A172 (cell line): ENCODE data around the gene ATAD5. TPM values are rescaled to one million over a fixed set of nuclear protein-coding genes. Genes with fewer than 3 reads are reported as not detected.
A peak's percentile ranks its signal among the peaks of the same experiment; 100 is the strongest.
"Not testable (repeated sequence)": the region's sequence is repeated elsewhere in the genome, so short reads cannot be mapped to it uniquely, and the experiment has no call there.

ENCODE experiments used
- DNase-seq: peaks from one replicate; pipeline ENCODE4 v3.0.0-alpha.2; 2015; ENCODE audit warnings: low spot score
- total RNA-seq: library from RNA; depleted of rRNA; stranded (reverse); fragments of >200 nt; shearing (Covaris generic); gene quantifications from 2 replicates; pipeline ENCODE4 v1.2.3, GENCODE V29; 2014

ATAD5 gene
- total RNA-seq, 1 experiment from 2014 or later, result 13.2 TPM

GRCh38 chr17:30824002-30824355, 7.8 kb upstream of the ATAD5 start:
- no peak for DNase-seq

DNA sequence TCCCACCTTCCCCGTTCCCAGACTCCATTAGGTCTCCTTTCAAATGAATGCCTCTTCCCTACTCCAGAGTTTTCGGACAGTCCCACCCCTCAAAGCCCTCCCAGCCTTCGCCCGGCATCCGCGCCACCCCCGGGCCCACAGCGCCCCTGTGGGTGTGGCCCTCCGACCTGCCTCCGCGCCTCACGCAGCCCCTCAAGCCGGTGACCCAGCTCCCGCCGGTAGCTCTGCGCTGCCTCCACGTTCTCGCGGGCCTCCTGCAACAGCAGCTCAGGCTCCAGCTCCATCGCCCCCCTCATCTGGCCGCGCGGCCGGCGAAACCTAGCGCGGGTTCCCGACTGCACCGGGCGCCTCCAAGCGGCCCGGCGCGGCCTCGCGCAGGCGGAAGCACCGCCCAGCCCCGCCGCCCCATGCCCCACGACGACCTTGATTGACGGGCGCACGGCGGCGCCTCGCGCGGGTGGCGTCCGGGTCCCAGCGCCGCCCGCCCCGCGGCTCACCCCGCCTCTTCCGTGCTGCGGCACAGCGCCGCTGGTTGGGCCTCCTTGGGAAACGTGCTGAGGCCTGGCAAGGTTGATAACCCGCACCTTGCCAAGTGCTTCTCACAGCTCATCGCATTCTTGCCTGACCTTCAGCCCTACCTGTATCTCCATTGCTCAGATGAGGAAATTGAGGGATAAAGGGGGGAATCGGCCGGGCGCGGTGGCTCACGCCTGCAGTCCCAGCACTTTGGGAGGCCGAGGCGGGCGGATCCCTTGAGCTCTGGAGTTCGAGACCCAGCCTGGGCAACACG, 7.2 kb upstream of the ATAD5 start, which contains the start of gene CRLF3:
Gene CRLF3 (minus strand): TSS at position 337 of the 790 bp plus-strand sequence. CDS start 41 bp downstream, at position 296.
- peak; percentile 68 for DNase-seq

DNA sequence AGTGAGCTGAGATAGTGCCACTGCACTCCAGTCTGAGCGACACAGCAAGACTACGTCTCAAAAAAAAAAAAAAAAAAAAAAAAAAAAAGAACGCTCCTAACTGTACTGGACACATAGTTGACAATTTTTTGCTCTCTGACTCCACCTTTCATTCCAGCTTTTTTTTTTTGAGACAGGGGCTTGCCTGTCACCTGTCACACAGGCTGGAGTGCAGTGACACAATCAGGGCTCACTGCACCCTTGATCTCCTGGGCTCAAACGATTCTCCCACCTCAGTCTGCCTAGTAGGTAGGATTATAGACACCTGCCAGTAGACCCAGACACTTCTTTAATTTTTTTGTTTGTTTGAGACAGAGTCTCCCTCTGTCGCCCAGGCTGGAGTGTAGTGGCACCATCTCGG, 4.7 kb upstream of the ATAD5 start:
- no peak for DNase-seq

- no peak for DNase-seq
Observed at GRCh38 chr17:30829022-30829421, 2.7 kb upstream of the ATAD5 start.

DNA sequence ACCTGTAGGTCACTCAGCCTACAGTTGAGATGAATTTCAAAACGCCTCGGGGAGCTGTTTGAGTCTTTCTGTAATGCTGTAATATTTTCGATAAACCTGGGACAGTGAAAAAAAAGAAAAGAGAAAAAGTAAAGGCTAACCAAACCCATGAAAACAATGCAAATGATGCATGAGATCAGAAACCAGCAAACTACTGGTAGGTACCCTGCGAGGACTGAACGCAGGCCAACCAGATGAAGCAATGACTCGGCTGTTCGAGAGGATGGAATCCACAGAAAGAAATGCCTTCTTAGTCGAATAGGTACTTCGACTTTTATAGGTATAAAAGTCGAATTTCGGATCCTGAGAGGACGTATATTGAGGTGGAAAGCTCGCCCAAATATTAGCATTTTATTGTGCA, 509 bp upstream of the ATAD5 start:
- DNase-seq, result no peak

DNA sequence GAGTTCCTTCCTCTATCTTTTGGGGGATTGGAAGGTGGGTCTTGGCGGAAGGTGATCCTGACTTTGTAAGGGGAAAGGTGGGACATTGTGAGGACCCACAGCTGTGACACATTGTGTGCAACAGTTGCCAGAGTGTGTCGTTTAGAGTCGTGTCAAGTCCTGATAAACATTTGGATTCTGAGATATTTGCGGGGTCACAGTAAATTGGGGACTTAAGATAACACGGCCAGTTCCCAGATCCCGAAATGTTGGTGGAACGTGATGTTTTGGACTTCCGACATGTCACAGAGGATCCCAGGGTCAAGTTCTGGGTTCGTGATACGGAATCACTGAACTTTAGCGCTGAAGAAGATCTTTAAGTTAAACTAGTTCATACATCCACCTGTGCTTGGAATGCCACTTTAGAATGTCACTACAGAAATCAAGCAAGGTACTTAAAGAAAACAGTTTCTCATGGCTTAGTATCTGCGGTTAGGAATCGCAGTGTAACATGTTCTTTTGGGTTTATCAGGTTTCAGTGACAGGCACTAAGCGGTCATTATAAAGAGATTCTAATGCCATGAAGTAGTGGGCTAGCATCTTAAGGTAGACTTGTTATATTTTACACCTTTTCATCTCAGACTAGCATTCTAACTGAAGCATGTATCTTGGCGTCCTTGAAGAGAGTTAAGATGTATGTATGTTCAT, 815 bp downstream of the ATAD5 start:
- DNase-seq, result no peak

DNA sequence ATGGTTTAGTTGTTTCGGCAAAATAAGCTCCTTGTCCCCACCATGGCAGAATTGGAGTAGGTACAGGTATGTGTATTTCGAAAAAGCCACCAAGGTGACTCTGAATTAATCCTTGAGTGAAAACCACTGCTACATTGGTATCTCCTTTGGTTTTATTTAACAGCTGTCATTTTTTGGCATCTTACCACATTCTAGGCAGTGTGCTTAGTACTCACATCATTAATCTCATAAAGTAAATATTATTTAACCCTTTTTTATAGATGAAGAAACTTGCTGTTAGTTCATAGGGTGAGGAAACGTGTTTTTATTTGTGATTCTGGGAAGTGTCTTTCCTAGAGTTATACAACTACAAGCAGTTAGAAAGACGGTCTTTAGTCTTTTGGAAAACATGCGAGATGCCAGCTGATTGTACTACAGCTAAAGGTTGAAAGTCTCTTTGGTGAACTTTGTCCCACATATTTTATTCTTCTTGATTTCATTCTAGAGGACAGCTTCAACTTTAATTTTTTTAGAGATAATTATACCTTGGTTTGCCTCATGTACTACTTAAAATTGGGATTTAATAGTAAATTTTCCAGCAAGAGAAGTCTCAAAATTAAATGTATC, 6.5 kb downstream of the ATAD5 start:
- no peak for DNase-seq

GRCh38 chr17:30840771-30841170, 9.0 kb downstream of the ATAD5 start:
- no peak for DNase-seq

GRCh38 chr17:30848021-30848420, 16.3 kb downstream of the ATAD5 start:
- DNase-seq, result no peak

DNA sequence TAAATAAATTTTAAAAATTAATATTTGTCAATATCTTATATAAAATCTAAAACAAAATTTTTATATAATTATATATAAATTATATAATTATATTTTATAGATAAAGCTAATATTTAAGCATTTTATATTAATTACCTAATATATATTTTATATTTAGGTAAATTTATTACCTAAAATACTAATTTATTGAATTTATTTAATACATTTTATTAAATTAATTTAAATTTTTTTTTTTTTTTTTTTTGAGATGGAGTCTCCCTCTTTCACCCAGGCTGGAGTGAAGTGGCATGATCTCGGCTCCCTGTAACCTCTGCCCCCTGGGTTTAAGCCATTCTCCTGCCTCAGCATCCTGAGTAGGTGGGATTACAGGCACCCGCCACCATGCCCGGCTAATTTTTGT, 22.4 kb downstream of the ATAD5 start:
- DNase-seq, result no peak

- peak; percentile 27 for DNase-seq
Observed at GRCh38 chr17:30858556-30859250, 26.9 kb downstream of the ATAD5 start.

DNA sequence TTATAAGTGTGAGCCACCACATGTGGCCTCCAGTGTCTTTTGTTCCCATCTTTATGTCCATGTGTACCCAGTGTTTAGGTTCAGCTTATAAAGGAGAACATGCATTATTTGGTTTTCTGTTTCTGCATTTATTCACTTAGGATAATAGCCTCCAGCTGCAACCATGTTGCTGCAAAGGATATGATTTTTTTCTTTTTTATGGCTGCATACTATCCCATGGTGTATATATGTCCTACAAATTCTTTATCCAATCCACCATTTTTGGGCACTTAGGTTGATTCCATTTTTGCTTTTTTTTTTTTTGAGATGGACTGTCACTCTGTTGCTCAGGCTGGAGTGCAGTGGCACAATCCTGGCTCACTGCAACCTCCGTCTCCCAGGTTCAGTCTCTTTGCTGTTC, 32.9 kb downstream of the ATAD5 start:
- DNase-seq, result no peak

DNA sequence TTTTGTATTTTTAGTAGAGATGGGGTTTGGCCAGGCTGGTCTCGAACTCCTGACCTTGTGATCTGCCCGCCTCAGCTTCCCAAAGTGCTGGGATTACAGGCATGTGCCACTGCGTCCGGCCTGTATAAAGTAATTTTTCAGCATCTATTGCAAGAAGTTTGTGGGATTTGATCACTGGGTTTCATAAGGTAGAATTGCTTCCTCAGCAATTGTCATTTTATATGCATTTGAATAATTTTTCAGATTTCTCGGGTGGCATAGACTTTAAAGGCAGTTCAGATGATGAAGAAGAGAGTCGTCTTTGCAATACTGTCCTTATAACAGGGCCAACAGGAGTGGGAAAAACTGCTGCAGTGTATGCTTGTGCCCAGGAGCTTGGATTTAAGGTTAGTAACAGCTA, 37.2 kb downstream of the ATAD5 start:
- DNase-seq, result no peak

DNA sequence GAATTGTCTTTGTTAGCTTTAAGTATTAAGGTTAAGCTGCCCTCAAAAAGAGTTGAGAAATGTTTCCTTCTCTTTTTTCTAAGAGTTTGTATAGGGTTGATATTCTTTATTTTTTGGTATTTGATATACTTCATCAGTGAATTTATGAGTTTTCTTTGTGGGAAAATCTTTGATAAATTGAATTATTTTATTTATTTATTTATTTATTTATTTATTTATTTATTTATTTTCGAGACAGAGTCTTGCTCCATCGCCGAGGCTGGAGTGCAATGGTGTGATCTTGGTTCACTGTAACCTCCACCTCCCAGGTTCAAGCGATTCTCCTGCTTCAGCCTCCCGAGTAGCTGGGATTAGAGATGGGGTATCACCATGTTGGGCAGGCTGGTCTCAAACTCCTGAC, 54.4 kb downstream of the ATAD5 start:
- no peak for DNase-seq

DNA sequence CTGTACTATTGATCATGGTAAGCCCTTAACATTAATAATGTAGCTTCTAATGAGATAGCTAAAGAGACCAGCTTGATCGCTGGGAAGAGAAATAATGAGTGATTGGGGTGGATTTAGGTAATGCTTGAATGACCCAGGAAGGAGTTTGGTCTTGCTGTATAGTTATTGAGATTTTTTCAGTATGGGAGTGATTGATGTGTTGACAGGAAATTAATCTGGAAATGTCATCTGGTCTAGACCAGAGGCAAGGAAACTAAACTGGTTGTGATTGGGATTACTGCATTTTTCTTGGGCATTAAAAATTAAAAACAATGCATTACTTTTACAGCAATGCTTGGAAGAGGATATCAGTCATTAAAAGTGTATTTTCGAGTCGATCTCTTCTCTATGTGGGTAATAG, 62.5 kb downstream of the ATAD5 start:
- no peak for DNase-seq

GRCh38 chr17:30897311-30897710, 65.5 kb downstream of the ATAD5 start:
- no peak for DNase-seq

- DNase-seq, result peak; percentile 15
Observed at GRCh38 chr17:30905742-30906100, 74.0 kb downstream of the ATAD5 start.

GRCh38 chr17:30906101-30906911, 74.5 kb downstream of the ATAD5 start, which contains the start of gene TEFM:
Gene TEFM, minus strand, starts transcription at chr17:30906238. Its CDS starts 40 bp downstream, at chr17:30906198.
- peak; percentile 81 for DNase-seq

GRCh38 chr17:30908717-30909420, 77.1 kb downstream of the ATAD5 start:
- no peak for DNase-seq

DNA sequence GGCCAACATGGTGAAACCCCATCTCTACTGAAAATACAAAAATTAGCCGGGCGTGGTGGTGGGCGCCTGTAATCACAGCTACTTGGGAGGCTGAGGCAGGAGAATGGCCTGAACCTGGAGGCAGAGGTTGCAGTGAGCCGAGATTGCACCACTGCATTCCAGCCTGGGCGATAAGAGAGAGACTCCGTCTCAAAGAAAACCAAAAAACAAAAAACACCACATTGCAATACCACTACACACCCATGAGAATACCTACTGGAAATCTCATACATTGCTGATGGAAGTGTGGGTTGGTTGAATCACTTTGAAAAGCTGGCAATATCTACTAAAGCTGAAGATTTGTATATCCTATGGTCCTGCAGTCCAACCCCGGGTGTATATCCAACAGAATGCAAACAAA, 78.4 kb downstream of the ATAD5 start:
- not testable (repeated sequence) for DNase-seq

DNA sequence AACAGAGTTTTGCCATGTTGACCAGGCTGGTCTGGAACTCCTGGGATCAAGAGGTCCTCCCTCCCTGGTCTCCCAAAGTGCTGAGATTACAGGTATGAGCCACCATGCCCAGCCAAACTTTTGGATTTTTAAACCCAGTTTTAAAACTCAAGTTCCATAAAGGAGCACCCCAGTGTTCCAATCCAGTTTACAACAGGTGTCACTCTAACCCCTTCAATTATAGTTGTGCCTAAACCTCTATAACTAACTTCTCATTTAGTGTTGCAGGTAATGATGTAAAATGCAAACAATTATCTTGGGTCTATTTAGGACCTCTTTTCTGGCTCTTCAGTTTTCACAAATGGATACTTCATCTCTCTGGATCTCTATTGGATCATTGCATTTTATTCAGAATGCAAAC, 82.2 kb downstream of the ATAD5 start:
- no peak for DNase-seq
